A549 (cell line): ENCODE data around the gene CTIF.

Source experiments
- BHLHE40 ChIP-seq: IDR thresholded peaks from 2 replicates; pipeline ENCODE4 v1.6.1; 2012; ENCODE audit warnings: low read depth, low read length, inconsistent platforms
- PHF8 ChIP-seq: fragments of 200-600 bp; sonication (generic); IDR thresholded peaks from 2 replicates; pipeline ENCODE4 v1.6.1; 2016; ENCODE audit warnings: low read depth, mild to moderate bottlenecking, antibody characterized with exemption, moderate library complexity, borderline replicate concordance
- SMC3 ChIP-seq: fragments of >200 bp; sonication (Bioruptor Twin); formaldehyde crosslinking; IDR thresholded peaks from 3 replicates; pipeline ENCODE4 v1.6.1; 2018; ENCODE audit warnings: inconsistent platforms
- TF ChIP-seq, protein P1 (sequence below): fragments of 450-650 bp; IDR thresholded peaks from 2 replicates; pipeline ENCODE4 v1.6.1; 2014; ENCODE audit warnings: antibody characterized with exemption
- TF ChIP-seq, protein P2 (sequence below): fragments of >200 bp; sonication (Bioruptor Twin); formaldehyde crosslinking; IDR thresholded peaks from 3 replicates; pipeline ENCODE4 v1.5.1; 2016

DNA sequence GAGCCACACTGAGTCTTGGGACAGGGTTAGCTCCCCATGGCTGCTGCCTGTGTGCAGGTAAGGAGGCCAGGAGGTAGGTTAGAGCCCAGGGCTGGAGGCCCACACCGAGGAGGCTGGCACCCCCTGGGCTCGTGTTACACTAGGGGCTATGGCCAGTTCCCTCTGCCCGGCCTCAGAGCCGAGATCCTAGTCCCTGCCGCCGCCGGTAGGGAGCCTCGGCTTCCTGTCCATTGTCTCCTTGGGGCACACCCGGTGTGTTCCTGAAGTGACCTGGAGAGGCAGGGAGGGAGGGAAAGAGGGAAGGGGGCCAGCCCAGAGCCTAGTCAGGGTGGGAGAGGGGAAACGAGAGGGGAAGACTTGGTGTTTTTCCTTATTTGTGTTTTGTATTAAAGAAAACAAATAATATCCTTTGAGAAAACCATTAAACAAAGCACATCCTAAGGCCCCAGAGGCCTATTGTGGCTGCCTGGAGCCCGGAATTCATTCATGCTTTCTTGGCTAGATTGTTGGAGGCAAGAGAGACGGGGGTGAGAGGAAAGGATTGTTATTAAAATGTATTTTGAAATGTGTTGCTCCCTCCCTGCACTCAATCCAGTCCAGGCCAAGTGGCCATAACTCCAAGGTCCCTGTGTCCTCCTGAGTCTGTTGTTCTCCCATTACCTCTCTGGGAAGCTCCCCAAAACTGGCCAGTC lies 170.7 kb downstream of the CTIF start:
- TF ChIP-seq, protein P1, sequence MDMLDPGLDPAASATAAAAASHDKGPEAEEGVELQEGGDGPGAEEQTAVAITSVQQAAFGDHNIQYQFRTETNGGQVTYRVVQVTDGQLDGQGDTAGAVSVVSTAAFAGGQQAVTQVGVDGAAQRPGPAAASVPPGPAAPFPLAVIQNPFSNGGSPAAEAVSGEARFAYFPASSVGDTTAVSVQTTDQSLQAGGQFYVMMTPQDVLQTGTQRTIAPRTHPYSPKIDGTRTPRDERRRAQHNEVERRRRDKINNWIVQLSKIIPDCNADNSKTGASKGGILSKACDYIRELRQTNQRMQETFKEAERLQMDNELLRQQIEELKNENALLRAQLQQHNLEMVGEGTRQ, result no peak
- TF ChIP-seq, protein P2, sequence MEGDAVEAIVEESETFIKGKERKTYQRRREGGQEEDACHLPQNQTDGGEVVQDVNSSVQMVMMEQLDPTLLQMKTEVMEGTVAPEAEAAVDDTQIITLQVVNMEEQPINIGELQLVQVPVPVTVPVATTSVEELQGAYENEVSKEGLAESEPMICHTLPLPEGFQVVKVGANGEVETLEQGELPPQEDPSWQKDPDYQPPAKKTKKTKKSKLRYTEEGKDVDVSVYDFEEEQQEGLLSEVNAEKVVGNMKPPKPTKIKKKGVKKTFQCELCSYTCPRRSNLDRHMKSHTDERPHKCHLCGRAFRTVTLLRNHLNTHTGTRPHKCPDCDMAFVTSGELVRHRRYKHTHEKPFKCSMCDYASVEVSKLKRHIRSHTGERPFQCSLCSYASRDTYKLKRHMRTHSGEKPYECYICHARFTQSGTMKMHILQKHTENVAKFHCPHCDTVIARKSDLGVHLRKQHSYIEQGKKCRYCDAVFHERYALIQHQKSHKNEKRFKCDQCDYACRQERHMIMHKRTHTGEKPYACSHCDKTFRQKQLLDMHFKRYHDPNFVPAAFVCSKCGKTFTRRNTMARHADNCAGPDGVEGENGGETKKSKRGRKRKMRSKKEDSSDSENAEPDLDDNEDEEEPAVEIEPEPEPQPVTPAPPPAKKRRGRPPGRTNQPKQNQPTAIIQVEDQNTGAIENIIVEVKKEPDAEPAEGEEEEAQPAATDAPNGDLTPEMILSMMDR, result no peak
- no peak for TF ChIP-seq SMC3
- no peak for TF ChIP-seq PHF8
- no peak for TF ChIP-seq BHLHE40
